Right renal cortex interstitium (tissue), 3 donors: ENCODE measurements around the gene CKAP2L. TPM values are rescaled to one million over a fixed set of nuclear protein-coding genes. Genes with fewer than 3 reads are reported as not detected.
A peak's percentile ranks its signal among the peaks of the same experiment; 100 is the strongest.

ENCODE experiments used
- DNase-seq, 3 donors: peaks; one replicate each; pipeline ENCODE4 v3.0.0-alpha.2; 2013; ENCODE audit warnings: low read depth in 3 of 3, low spot score in 2 of 3
- polyA plus RNA-seq, 3 donors: library from polyadenylated mRNA; unstranded; fragments of 120-200 nt; gene quantifications; one replicate each; pipeline ENCODE4 v1.2.1, GENCODE V29; 2013; ENCODE audit not compliant: insufficient read length in 3 of 3

Gene CKAP2L, protein sequence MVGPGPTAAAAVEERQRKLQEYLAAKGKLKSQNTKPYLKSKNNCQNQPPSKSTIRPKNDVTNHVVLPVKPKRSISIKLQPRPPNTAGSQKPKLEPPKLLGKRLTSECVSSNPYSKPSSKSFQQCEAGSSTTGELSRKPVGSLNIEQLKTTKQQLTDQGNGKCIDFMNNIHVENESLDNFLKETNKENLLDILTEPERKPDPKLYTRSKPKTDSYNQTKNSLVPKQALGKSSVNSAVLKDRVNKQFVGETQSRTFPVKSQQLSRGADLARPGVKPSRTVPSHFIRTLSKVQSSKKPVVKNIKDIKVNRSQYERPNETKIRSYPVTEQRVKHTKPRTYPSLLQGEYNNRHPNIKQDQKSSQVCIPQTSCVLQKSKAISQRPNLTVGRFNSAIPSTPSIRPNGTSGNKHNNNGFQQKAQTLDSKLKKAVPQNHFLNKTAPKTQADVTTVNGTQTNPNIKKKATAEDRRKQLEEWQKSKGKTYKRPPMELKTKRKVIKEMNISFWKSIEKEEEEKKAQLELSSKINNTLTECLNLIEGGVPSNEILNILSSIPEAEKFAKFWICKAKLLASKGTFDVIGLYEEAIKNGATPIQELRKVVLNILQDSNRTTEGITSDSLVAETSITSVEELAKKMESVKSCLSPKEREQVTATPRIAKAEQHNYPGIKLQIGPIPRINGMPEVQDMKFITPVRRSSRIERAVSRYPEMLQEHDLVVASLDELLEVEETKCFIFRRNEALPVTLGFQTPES
- polyA plus RNA-seq, result 10 to 100 TPM; 12.8 to 16.4 (median 15.8) TPM

DNA sequence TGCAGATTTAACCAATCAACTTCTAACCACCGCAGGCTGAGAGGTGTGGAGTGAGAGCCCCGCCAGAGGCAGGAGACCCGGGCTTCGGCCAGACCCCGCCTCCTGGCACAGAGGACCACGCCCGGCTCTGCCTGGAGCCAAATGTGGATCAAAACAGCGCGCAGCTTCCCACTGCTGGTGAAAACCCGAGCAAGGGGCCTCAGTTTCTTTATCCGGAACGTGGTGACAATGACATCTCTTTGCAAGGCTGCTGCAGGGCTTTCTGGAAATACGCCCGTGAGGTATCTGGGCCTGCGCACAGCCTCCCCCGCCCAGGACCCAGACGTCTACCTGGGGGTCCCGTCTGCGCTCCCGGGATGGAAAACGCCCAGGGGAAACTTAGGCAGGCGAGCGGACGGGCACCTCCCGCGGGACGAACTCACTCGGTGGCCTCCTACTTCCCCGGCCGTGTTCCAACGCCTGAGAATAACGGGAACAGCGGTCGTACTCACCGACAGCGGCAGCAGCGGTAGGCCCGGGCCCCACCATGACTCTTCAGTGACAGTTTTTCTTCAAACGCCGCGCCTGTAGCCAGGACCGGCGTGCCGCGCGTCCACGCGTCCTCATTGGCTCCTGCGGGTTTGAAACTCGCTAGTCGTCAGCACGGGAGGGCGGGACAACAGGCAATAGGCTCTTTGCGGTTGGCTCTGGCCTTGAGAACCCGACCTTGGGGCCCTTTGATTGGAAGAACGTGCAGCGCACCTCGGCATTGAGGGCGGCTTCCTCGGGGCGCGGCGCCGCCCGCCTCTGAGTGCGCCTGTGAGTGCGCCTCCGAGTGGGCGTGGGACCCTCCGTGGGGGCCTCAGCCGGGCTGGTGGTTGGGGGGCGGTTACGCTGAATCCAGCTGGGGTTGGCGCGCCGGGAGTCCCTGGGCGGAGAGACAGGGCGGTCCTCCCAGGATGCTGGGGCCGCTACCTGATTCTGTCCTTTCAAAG is at the start of gene CKAP2L:
Gene CKAP2L, minus strand, starts transcription at position 539 of the 974 bp plus-strand sequence. Its CDS starts 11 bp downstream, at position 528.
- peak; percentile 88 to 96 (median 92) for DNase-seq

DNA sequence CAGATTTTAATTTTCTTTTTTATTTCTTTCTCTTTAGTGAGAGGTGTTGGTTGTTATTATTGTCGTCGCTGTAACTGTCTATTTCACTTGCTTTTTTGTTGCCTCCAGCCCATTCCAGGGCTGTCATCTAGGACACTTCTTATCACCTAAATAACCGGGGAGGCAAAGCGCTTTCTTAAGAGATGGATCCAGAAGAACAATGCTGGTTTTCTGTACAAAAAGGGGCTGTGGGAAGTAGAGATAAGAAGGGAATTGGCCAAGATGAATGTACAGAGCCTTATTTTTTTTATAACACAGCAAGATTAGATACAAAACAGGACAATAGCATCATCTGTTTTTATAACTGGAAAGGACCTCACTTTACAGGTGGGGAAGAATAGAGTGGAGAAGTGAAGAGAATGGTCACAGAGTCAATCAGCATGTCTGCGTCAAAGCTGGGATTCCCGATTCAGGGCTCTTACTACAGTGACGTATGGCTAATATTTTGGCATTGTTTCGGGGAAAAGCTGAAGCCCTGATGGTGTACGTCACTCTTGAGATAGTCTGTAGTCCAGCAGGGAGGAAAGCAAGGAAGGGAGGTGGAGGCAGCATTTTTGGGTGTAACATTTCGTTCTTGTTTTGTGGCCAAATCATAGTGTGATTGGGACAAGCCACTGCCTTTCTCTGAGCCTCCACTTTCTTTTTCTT is 49.0 kb upstream of the CKAP2L start:
- no peak for DNase-seq

DNA sequence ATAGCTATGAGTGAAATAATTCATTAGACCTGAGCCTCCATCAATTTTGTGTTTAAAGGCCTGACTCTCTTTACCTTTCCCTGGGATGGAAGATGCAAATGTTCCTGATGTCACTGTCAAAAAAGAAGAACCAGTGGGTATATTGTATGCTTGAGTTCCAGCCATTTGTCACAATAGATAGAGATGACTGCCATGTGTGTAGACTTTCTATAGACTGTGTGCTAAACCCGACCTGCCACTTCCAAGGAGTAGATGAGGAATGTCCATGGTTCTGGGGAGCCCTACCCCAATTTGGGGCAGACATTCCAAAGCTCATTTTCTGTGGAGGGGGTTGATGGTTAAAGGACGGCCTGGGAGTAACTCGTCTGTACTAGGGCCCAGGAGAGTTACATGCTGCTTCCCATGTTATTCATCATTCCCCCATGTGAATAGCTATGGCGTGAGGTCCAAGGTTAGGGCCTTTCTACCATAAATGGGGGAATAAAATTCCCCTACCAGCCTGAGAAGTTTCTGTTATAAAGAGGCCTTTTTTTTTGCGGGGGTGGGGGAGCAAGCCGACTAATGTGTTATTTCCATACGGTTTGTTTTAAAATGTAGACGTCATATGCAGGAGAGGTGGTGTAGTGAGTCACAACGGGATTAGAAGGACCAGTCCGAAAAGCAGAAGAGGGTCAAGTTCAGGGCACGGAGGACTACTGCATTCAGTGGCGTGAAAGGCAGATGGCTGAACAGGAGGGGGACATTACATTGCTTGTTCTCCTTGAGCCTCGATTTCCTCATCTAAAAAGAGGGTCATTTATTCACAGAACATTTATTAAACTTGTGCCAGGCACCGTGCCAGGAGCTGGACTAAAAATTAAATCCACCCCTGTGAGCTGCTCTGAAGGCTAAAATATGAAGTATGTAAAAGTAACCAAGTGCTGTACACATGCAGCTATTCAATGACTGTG is 48.2 kb upstream of the CKAP2L start:
- no peak for DNase-seq

DNA sequence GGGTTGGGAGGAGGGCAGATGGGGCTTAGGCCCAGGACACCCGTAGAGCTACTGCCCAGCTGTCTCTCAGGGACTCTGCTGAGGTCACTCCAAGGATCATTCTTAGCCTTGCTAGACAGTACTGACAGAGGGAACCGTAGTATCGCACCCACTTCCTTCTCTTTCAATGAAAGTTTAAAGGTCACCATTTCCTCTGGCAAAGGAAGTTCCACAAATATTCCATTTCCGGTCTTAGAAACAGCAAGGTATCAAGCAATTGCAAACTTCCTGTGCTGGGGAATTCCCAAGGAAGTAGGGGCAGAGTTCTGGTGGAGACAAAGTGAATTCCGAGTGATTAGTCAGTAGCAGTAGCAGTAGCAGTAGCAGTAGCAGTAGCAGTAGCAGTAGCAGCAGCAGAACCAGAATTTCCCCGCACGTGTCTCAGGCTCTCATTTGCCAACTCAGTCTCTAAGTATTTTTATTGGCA is 47.5 kb upstream of the CKAP2L start:
- DNase-seq, result no peak

DNA sequence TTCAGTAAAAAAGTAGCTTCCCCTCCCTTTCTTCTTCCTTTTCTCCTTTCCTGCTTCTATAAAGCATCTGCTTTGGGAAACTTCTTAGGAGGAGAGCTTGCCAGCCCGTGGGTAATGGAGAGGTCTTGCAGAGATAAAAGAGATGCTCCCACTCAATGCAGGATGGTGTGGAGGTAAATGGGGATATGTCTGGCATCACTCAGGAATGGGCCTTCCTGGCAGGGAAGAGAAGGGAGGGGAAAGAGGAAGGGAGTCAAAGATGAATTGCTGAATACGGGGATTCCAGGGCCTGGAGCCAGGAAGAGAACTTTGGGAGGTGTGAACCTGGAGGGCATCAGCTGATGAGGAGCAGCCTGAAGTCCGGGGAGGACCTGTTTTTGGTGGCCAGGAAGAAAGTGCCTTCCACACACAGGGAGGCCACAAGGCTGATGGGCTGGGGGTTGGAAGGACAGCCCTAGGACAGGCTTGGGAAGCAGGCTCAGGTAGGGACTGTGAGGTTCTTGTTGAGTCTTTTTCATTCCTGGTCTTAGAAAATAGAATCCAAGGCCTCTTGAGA is 46.9 kb upstream of the CKAP2L start:
- no peak for DNase-seq

DNA sequence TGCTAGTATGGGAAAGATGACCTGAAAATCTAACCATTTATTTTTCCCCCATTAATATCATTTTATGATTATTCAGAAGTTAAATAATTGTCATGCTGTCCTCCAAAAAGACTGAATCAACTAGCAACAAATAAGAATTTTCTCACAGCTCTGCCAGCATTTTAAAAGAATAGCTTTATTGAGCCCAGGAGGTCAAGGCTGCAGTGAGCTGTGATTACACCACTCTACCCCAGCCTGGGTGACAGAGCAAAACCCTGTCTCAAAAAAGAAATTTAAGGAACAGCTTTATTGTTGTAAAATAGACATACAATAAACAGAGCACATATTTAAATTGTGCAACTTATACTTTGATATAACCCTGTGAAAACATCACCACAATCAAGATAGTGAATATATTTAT is 44.7 kb upstream of the CKAP2L start:
- DNase-seq, result no peak

DNA sequence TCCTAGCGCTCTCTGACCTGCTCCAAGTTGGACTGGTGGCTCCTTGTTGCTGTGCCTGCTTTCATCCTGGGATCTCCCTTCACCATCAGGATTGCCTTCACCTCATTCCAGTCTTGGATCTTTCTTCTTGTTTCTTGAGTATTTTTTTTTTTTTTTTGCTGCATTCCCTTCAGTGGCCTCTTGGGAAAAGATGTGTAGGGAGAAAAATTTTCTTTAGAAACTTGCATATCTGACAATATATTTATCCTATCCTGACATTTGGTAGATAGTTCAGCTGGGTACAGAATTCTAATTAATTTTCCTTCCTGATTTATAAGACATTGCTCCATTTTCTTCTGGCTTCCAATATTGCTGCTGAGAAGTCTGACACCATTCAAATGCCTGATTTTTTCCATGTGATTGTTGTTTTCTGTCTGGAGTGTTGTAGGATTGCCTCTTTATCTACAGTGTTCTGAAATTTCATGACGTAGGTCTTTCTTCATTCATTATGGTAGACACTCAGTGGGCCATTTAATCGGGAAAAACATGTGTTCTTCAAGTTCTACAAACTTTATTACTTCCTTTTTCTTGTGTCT is 42.9 kb upstream of the CKAP2L start:
- no peak for DNase-seq

DNA sequence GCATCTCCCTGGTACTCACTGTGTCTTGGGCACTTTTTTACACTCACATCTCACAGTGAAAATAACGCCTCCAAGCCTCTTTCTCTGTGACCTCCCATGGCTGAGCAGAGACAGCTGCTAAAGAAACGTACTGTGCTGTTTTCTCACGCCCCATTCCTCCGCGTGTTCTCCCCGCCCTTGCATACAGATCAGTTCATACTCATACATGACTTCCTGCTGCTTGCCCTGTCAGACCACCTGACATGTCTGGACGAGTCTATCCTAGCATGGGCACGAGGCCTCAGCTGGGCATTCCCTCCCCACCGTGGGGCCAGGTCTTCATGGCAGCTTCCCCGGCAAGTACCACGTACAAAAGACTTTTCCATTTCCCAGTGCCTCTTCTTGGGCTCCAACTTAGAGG is 41.1 kb upstream of the CKAP2L start:
- DNase-seq, result no peak

DNA sequence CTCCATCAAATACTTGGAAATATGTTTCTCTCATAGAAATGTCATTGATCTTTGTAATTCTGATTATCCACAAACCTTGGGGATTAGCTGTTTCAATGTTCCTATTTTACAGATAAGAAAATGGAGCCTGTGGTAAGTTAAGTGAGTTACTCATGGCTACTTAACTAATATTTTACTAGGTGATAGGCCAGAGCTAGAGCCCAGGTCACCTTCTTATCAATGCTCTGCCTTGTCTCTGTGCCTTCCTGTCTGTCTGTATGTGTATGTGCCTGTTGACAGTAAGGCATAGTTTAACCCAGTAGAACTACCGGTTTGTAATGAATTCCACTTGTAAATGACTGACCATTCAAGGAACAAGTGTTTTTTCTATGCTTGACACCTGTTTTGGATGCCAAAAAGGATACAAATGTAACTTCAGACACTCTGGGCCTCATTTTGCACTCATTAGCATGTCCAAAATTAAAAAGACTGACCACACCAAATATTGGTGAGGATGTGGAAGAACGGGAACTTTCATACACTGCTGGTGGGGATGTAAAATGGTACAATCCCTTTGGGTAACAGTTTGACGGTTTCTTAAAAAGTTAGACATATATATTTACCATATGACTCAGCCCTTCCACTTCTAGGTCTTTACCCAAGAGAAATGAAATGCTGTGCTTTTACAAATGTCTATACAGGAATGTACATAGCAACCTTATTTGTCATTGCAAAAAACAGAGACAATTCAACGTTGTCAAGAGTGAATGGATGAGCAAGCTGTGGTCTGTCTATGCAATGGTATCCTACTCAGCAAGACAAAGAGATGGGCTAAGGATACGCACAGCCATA is 39.5 kb upstream of the CKAP2L start:
- no peak for DNase-seq

DNA sequence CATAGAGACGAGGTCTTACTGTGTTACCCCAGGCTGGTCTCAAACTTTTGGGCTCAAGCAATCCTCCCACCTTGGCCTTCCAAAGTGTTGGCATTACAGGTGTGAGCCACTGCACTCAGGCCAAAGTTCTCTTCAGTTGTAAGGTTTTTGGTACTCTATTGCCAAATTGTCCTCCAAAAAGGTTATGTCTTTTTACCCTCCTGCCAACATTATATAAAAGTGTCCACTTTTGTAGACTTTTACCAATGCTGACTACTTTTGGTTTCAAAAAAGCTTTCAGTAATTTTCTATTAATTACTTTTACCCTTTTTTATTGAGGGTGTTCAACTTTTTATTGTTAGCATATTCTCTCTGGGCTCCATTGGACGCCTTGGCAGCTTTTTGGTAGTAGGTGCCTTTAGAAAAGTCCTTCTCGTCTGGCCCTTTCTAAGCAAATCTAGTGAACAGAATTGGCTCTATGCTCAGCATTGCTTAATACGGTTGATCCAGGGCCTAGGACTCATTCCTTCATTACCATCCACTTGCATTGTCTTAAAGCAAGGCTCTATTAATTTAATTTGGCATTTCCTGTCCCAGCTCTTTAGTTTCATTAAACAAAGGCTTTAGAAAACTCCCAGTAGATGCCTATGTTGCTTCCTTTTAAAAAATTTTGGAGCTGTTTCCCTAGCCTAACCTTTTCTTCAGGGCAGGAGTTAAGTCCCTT is 36.6 kb upstream of the CKAP2L start:
- DNase-seq, result no peak

DNA sequence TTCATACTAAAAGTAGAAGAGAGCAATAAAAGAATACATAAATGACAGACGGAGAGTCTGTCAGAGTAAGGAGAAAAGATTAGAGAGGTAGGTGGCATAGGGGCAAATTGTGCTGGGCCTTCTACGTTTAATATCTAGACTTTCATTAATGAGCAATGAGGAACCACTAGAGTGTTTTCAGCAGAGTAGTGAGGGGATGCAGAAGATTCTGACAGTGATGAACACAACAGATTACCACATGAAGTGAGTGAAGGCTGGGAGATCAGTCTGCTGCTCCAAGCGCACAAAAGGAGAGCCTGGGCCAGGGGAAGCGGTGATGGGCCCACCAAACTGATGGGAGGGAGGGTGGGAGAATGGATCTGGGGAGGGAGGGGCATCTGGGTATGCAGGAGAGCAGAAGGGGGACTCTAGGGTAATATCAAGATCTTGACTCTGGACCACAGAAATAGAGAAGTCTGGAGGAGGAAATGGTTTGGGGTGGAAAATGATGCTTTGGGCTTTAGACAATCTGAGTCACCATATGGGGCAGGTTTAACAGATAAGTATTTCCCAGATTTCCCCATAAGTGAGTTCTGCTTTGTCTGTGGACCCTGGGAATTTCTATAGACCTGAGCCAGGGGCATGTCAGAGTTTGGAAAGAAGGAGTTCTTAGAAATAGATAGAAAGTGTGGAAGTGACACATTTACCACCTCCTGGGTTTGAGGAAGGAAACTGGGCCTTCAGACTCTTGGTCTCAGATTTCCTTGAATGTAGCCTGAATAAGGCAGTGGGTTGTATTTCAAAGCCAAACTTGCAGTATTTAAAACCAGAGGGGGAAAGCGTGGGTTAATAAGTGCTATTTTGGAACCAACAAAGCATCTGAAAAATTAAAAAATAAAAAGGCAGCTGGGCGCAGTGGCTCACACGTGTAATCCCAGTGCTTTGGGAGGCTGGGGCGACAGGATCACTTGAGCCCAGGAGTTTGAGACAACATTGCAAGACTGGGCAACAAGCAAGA is 34.9 kb upstream of the CKAP2L start:
- DNase-seq, result no peak

DNA sequence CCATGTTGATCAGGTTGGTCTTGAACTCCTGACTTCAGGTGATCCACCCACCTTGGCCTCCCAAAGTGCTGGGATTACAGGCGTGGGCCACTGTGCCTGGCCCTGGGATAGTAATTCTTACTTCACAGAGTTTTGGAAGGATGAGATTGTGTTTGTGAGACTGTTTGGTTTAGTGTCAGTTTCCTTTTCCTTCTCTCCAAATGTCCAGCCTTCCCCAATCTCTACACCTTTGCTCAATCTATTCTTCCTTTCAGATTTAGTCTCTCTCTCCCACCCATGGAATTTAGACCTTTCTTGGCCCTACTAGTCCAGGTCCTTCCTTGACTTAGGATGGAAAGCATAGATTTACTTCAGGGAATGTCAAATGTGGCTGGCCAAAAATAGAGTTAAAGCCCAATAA is 32.1 kb upstream of the CKAP2L start:
- DNase-seq, result no peak

DNA sequence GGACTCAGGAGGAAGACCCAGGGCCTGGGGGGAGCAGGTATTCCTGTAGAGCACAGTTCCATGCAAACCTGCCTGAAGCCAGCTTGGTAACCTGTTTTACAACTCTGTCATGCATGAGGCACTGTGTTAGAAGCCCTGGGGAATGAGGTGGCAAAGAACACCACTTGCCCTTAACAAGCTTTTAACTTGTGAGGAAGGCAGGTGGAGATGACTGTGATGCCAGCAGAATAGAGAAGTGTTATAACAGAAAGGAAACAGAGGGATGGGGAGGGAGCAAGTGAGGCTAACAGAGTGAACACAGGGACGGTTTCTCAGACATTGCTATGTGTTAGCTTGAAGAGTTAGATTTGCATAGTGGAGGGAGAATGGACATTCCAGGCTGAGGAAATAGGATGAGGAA is 31.4 kb upstream of the CKAP2L start:
- peak in 1 of 3 donors; percentile 19 for DNase-seq

DNA sequence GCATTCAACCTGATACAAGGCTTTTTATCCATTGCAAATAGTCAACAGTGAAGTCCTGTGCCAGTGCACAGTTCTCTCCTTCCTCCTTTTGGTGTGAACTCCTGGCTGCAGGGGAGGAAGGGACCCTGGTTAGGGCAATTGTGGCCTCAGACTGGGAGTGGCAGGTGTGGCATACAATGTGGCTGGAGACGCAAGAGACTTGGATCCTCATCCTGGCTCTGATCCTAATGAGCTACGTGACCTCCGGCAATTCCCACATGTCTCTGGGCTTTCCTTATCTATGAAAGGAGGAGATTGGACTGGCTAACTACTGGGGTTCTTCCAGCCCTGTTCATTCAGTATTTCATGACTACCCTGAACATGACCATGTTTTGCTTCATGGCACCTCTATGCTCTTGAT is 30.4 kb upstream of the CKAP2L start:
- DNase-seq, result no peak

DNA sequence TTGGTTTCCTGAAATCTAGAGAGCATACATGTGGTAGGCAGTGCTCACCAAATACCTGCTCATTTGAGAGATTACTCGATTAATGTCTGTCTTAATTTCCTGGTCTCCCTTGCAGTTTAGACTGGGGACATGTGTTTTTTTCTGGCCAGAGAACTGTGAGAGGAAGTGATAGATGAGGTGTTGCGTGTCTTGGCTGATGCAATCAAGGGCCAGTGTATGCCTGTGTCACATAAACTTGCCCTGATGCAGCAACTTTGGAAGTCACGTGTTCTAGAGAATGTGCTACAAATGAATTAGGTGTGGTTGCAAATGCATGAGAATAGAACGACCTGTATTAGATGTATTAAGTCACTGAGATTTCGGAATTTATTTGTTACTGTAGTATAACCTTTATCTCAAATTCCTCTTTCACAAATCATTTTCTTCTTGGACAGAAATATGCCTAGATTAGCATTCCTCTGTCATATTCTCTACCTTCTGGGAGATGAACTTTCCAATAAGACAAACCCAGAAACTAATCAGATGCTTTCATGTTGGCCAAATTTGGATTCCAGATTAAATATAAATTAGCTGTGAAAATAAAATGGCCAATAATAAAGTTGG is 29.8 kb upstream of the CKAP2L start:
- DNase-seq, result no peak
